GM23338 (cell line): Measurements from ENCODE around the gene GALNT16. TPM values are rescaled to one million over a fixed set of nuclear protein-coding genes. Genes with fewer than 3 reads are reported as not detected.

Source experiments
- ATAC-seq: fragments of 200-7000 bp; cut with Tn5 transposase; 3 replicates; pipeline ENCODE4 v1.9.1; 2020
- DNase-seq: peaks from one replicate; pipeline ENCODE4 v3.0.0-alpha.2; 2015; ENCODE audit warnings: low spot score
- H2AFZ ChIP-seq: fragments of 200-600 bp; sonication (generic); 2 replicates; pipeline ENCODE4 v1.8.0; 2016; ENCODE audit warnings: antibody characterized with exemption, mild to moderate bottlenecking, moderate library complexity
- H3F3A ChIP-seq: fragments of 200-600 bp; sonication (generic); replicated peaks from 2 replicates; pipeline ENCODE4 v1.8.0; 2017; ENCODE audit warnings: antibody characterized with exemption, mixed run types, low read depth
- H3K27ac ChIP-seq: fragments of 200-600 bp; sonication (generic); 2 replicates; pipeline ENCODE4 v1.6.1; 2016; ENCODE audit warnings: low read depth
- H3K27me3 ChIP-seq: fragments of 200-600 bp; sonication (generic); 2 replicates; pipeline ENCODE4 v1.8.0; 2016; ENCODE audit warnings: mild to moderate bottlenecking, mixed run types, moderate library complexity; ENCODE audit not compliant: insufficient read depth
- H3K36me3 ChIP-seq: fragments of 200-600 bp; sonication (generic); 2 replicates; pipeline ENCODE4 v1.8.0; 2016; ENCODE audit warnings: mild to moderate bottlenecking; ENCODE audit not compliant: insufficient read depth
- H3K4me1 ChIP-seq: fragments of 200-600 bp; sonication (generic); 2 replicates; pipeline ENCODE4 v1.8.0; 2016; ENCODE audit warnings: mild to moderate bottlenecking, moderate library complexity; ENCODE audit not compliant: insufficient read depth
- H3K4me2 ChIP-seq: fragments of 200-600 bp; sonication (generic); 2 replicates; pipeline ENCODE4 v1.7.1; 2017; ENCODE audit warnings: mixed run types
- H3K4me3 ChIP-seq: fragments of 200-600 bp; sonication (generic); 2 replicates; pipeline ENCODE4 v1.6.1; 2016; ENCODE audit warnings: mixed run types
- H3K79me2 ChIP-seq: fragments of 200-600 bp; sonication (generic); replicated peaks from 2 replicates; pipeline ENCODE4 v1.8.0; 2017; ENCODE audit warnings: mild to moderate bottlenecking; ENCODE audit not compliant: insufficient read depth
- H3K9me2 ChIP-seq: fragments of 200-600 bp; sonication (generic); 2 replicates; pipeline ENCODE4 v1.8.0; 2017; ENCODE audit not compliant: insufficient read depth
- H4K20me1 ChIP-seq: fragments of 200-600 bp; sonication (generic); replicated peaks from 2 replicates; pipeline ENCODE4 v1.8.0; 2017; ENCODE audit warnings: mild to moderate bottlenecking; ENCODE audit not compliant: insufficient read depth
- H3K27ac Mint-ChIP-seq: 2 replicates; pipeline ENCODE4 v1.8.0; 2020; ENCODE audit warnings: inconsistent platforms, mild to moderate bottlenecking, moderate library complexity, mixed read lengths
- H3K27me3 Mint-ChIP-seq: 3 replicates; pipeline ENCODE4 v1.8.0; 2022; ENCODE audit warnings: low read depth, mild to moderate bottlenecking, moderate library complexity, mixed read lengths, inconsistent platforms; ENCODE audit not compliant: insufficient read depth, poor library complexity
- H3K36me3 Mint-ChIP-seq: 3 replicates; pipeline ENCODE4 v1.8.0; 2021; ENCODE audit warnings: low read depth, mild to moderate bottlenecking, inconsistent platforms, moderate library complexity, mixed read lengths
- H3K4me1 Mint-ChIP-seq: 3 replicates; pipeline ENCODE4 v1.8.0; 2020; ENCODE audit warnings: mild to moderate bottlenecking, inconsistent platforms, mixed read lengths
- H3K4me3 Mint-ChIP-seq: 3 replicates; pipeline ENCODE4 v1.8.0; 2021; ENCODE audit warnings: moderate library complexity, mild to moderate bottlenecking, inconsistent platforms, mixed read lengths
- H3K9me3 Mint-ChIP-seq: 3 replicates; pipeline ENCODE4 v1.8.0; 2020; ENCODE audit warnings: moderate library complexity, mild to moderate bottlenecking, inconsistent platforms, mixed read lengths
- EZH2 ChIP-seq: fragments of 200-600 bp; sonication (generic); IDR thresholded peaks from one replicate; pipeline ENCODE4 v1.8.0; 2017; ENCODE audit warnings: antibody characterized with exemption, mild to moderate bottlenecking, low read depth; ENCODE audit not compliant: unreplicated experiment
- POLR2AphosphoS5 ChIP-seq: IDR thresholded peaks from 2 replicates; pipeline ENCODE4 v1.6.1; 2016; ENCODE audit warnings: antibody characterized with exemption, low read depth
- STAT1 ChIP-seq: IDR thresholded peaks from one replicate; pipeline ENCODE4 v1.6.1; 2016; ENCODE audit warnings: antibody characterized with exemption; ENCODE audit not compliant: unreplicated experiment
- ZNF114 ChIP-seq: fragments of 250-450 bp; sonication (Bioruptor Pico); IDR thresholded peaks from 2 replicates; pipeline ENCODE4 v1.5.0; 2020; ENCODE audit warnings: mild to moderate bottlenecking, moderate library complexity
- ZNF331 ChIP-seq: fragments of 250-450 bp; sonication (Bioruptor Pico); IDR thresholded peaks from 2 replicates; pipeline ENCODE4 v1.5.0; 2020; ENCODE audit warnings: low read depth, mild to moderate bottlenecking, moderate library complexity
- polyA plus RNA-seq: library from polyadenylated mRNA; unstranded; fragments of >200 nt; fragmentation: Nextera tagmentation; extraction: Ambion mirVana; gene quantifications from 2 replicates; pipeline ENCODE4 v1.2.1, GENCODE V29; 2016
- total RNA-seq: library from RNA; depleted of rRNA; stranded (reverse); fragments of >200 nt; shearing (Covaris generic); gene quantifications from 2 replicates; pipeline ENCODE4 v1.2.3, GENCODE V29; 2014
- TF ChIP-seq, protein P1 (sequence below): fragments of 250-450 bp; sonication (Bioruptor Pico); IDR thresholded peaks from 2 replicates; pipeline ENCODE4 v1.5.0; 2020; ENCODE audit warnings: mild to moderate bottlenecking, moderate library complexity
- TF ChIP-seq, protein P2 (sequence below), 2 experiments: fragments of 200-600 bp in 1 of 2; sonication (generic) in 1 of 2; conservative IDR thresholded peaks; 2 replicates each; pipeline versions ENCODE4 v1.5.1 to v1.6.1; 2016 to 2017; ENCODE audit warnings: antibody characterized with exemption in 2 of 2, low read depth in 2 of 2, mild to moderate bottlenecking in 2 of 2, moderate library complexity in 1 of 2

The GALNT16 gene
- total and polyA plus RNA-seq, 2 experiments from 2014 or later: 1.5 to 2.9 TPM

DNA sequence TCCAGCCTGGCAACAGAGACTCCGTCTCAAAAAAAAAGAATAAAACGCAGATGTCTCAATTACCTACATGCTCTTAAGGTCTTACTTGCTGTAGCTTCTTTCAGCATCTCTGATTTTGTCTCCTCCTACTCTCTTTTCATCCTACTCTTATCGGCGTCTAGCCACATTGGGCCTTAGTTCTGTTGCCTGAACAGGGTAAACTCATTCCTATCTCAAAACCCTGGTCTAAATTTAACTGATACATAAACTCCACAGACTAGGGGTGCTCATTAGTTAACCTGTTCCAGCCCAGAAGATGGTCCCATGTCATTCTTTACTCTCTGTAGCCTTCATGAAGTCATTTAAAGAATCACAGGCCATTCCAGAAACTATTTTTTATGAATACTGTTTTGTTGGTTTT, 35.0 kb upstream of the GALNT16 start:
- Histone ChIP-seq H3K4me3 (no peak overlapping the region), H3F3A (no peaks in the 10 kb centered on the region), H4K20me1 (peaks cover 4% of the 10 kb centered on the region; the same call in 1 of the 2 replicates), H3K36me3 (no peaks in the 10 kb centered on the region), H3K79me2 (no peaks in the 10 kb centered on the region), H3K4me2 (no peak overlapping the region), H3K27ac (no peak overlapping the region), H3K9me2 (no peaks in the 10 kb centered on the region), H3K27me3 (no peaks in the 10 kb centered on the region), H2AFZ (no peak overlapping the region), H3K4me1 (peaks cover 15% of the 10 kb centered on the region; the same call in 1 of the 2 replicates)
- DNase-seq (no peak), ATAC-seq (no peak)
- no peak overlapping the region for H3K27ac Mint-ChIP-seq
- H3K4me3 Mint-ChIP-seq: no peak overlapping the region
- H3K36me3 Mint-ChIP-seq: peaks cover 9% of the 10 kb centered on the region; the same call in 1 of the 3 replicates
- peaks cover 12% of the 10 kb centered on the region; the same call in 2 of the 3 replicates for H3K4me1 Mint-ChIP-seq
- TF ChIP-seq, protein P1, sequence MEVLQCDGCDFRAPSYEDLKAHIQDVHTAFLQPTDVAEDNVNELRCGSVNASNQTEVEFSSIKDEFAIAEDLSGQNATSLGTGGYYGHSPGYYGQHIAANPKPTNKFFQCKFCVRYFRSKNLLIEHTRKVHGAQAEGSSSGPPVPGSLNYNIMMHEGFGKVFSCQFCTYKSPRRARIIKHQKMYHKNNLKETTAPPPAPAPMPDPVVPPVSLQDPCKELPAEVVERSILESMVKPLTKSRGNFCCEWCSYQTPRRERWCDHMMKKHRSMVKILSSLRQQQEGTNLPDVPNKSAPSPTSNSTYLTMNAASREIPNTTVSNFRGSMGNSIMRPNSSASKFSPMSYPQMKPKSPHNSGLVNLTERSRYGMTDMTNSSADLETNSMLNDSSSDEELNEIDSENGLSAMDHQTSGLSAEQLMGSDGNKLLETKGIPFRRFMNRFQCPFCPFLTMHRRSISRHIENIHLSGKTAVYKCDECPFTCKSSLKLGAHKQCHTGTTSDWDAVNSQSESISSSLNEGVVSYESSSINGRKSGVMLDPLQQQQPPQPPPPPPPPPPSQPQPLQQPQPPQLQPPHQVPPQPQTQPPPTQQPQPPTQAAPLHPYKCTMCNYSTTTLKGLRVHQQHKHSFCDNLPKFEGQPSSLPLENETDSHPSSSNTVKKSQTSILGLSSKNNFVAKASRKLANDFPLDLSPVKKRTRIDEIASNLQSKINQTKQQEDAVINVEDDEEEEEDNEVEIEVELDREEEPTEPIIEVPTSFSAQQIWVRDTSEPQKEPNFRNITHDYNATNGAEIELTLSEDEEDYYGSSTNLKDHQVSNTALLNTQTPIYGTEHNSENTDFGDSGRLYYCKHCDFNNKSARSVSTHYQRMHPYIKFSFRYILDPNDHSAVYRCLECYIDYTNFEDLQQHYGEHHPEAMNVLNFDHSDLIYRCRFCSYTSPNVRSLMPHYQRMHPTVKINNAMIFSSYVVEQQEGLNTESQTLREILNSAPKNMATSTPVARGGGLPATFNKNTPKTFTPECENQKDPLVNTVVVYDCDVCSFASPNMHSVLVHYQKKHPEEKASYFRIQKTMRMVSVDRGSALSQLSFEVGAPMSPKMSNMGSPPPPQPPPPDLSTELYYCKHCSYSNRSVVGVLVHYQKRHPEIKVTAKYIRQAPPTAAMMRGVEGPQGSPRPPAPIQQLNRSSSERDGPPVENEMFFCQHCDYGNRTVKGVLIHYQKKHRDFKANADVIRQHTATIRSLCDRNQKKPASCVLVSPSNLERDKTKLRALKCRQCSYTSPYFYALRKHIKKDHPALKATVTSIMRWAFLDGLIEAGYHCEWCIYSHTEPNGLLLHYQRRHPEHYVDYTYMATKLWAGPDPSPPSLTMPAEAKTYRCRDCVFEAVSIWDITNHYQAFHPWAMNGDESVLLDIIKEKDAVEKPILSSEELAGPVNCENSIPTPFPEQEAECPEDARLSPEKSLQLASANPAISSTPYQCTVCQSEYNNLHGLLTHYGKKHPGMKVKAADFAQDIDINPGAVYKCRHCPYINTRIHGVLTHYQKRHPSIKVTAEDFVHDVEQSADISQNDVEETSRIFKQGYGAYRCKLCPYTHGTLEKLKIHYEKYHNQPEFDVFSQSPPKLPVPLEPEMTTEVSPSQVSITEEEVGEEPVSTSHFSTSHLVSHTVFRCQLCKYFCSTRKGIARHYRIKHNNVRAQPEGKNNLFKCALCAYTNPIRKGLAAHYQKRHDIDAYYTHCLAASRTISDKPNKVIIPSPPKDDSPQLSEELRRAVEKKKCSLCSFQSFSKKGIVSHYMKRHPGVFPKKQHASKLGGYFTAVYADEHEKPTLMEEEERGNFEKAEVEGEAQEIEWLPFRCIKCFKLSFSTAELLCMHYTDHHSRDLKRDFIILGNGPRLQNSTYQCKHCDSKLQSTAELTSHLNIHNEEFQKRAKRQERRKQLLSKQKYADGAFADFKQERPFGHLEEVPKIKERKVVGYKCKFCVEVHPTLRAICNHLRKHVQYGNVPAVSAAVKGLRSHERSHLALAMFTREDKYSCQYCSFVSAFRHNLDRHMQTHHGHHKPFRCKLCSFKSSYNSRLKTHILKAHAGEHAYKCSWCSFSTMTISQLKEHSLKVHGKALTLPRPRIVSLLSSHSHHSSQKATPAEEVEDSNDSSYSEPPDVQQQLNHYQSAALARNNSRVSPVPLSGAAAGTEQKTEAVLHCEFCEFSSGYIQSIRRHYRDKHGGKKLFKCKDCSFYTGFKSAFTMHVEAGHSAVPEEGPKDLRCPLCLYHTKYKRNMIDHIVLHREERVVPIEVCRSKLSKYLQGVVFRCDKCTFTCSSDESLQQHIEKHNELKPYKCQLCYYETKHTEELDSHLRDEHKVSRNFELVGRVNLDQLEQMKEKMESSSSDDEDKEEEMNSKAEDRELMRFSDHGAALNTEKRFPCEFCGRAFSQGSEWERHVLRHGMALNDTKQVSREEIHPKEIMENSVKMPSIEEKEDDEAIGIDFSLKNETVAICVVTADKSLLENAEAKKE (CRISPR knock-in tag): no peak
- TF ChIP-seq POLR2AphosphoS5: no peak
- TF ChIP-seq, protein P2, sequence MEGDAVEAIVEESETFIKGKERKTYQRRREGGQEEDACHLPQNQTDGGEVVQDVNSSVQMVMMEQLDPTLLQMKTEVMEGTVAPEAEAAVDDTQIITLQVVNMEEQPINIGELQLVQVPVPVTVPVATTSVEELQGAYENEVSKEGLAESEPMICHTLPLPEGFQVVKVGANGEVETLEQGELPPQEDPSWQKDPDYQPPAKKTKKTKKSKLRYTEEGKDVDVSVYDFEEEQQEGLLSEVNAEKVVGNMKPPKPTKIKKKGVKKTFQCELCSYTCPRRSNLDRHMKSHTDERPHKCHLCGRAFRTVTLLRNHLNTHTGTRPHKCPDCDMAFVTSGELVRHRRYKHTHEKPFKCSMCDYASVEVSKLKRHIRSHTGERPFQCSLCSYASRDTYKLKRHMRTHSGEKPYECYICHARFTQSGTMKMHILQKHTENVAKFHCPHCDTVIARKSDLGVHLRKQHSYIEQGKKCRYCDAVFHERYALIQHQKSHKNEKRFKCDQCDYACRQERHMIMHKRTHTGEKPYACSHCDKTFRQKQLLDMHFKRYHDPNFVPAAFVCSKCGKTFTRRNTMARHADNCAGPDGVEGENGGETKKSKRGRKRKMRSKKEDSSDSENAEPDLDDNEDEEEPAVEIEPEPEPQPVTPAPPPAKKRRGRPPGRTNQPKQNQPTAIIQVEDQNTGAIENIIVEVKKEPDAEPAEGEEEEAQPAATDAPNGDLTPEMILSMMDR (conservative IDR thresholded peaks at IDR 0.05; ENCODE audit: low read depth in 2 of 2): no peak
- H3K27me3 Mint-ChIP-seq: peaks cover 3% of the 10 kb centered on the region
- no peaks in the 10 kb centered on the region for H3K9me3 Mint-ChIP-seq

DNA sequence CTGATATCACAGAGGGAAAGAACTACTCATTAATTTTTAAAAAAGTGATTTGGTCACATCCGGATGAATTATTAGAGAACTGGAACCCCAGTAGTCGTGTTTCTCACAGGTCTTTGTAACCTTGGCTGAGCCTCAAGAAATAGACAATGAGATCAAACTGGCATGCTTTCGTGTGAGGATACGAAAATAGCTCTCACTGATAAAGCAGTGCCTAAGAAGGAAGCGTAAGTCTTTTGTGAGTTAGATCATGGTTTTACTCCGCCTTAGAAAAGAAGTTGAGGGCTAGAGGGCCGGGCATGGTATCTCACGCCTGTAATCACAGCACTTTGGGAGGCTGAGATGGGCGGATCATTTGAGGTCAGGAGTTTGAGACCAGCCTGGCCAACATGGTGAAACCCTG, 33.8 kb upstream of the GALNT16 start:
- H3K4me2 ChIP-seq: no peak overlapping the region
- H3K4me1 Mint-ChIP-seq: peaks cover 12% of the 10 kb centered on the region; the same call in 2 of the 3 replicates
- no peak for ATAC-seq
- peaks cover 4% of the 10 kb centered on the region; the same call in 1 of the 2 replicates for H4K20me1 ChIP-seq
- H3K27ac Mint-ChIP-seq: no peak overlapping the region
- no peak overlapping the region for H2AFZ ChIP-seq
- H3K27me3 ChIP-seq: no peaks in the 10 kb centered on the region
- no peak for DNase-seq
- no peaks in the 10 kb centered on the region; the same call in 1 of the 2 replicates for H3K36me3 ChIP-seq
- no peaks in the 10 kb centered on the region for H3K79me2 ChIP-seq
- no peak overlapping the region; the same call in 1 of the 2 replicates for H3K27ac ChIP-seq
- H3K4me3 ChIP-seq: no peak overlapping the region
- H3K4me3 Mint-ChIP-seq: no peak overlapping the region
- H3K4me1 ChIP-seq: peaks cover 15% of the 10 kb centered on the region; the same call in 1 of the 2 replicates
- H3K9me2 ChIP-seq: no peaks in the 10 kb centered on the region
- H3K9me3 Mint-ChIP-seq: no peaks in the 10 kb centered on the region
- no peaks in the 10 kb centered on the region for H3F3A ChIP-seq
- H3K36me3 Mint-ChIP-seq: peaks cover 10% of the 10 kb centered on the region; the same call in 2 of the 3 replicates
- H3K27me3 Mint-ChIP-seq: peaks cover 3% of the 10 kb centered on the region
- TF ChIP-seq STAT1: no peak
- TF ChIP-seq ZNF114 (CRISPR knock-in tag): no peak
- TF ChIP-seq ZNF331: no peak
- no peak for TF ChIP-seq EZH2
- TF ChIP-seq, protein P2 (conservative IDR thresholded peaks at IDR 0.05; ENCODE audit: low read depth in 2 of 2): no peak
